PC-3 (cell line): ENCODE data around the gene PRDM4. TPM values are rescaled to one million over a fixed set of nuclear protein-coding genes. Genes with fewer than 3 reads are reported as not detected.
A peak's percentile ranks its signal among the peaks of the same experiment; 100 is the strongest.
"Not testable (repeated sequence)": the region's sequence is repeated elsewhere in the genome, so short reads cannot be mapped to it uniquely, and the experiment has no call there.

Source experiments
- ATAC-seq: fragments of 200-7000 bp; cut with Tn5 transposase; 2 replicates; pipeline ENCODE4 v1.9.1; 2020; ENCODE audit warnings: mild to moderate bottlenecking, moderate library complexity
- BruUV-seq: library from RNA; stranded (reverse); fragments of 400-500 nt; replicated peaks from 2 replicates; lab custom pipeline; 2021; lab: Mats Ljungman, UMichigan
- CTCF ChIA-PET: fragments of 300-600 bp; sonication (Branson Sonifier 250); formaldehyde crosslinking; loops from one replicate; lab custom pipeline; 2022; ENCODE audit warnings: antibody characterized with exemption; lab: Charles Lee
- POLR2A ChIA-PET: fragments of 300-600 bp; sonication (Branson Sonifier 250); formaldehyde crosslinking; loops from one replicate; lab custom pipeline; 2022; ENCODE audit warnings: antibody characterized with exemption; ENCODE audit not compliant: unreplicated experiment; lab: Charles Lee
- DNase-seq: peaks from one replicate; pipeline ENCODE4 v3.0.0-alpha.2; 2015
- H2AFZ ChIP-seq: fragments of 300-600 bp; sonication (generic); 2 replicates; pipeline ENCODE4 v1.6.0; 2016; ENCODE audit warnings: antibody characterized with exemption, low read length
- H3F3A ChIP-seq: fragments of 300-600 bp; sonication (generic); one replicate; pipeline ENCODE4 v1.6.0; 2017; ENCODE audit warnings: antibody characterized with exemption, low read length, control low read depth, mild to moderate bottlenecking; ENCODE audit not compliant: unreplicated experiment
- H3K27ac ChIP-seq: fragments of 300-600 bp; sonication (generic); 2 replicates; pipeline ENCODE4 v1.5.1; 2016; ENCODE audit warnings: mild to moderate bottlenecking, low read length
- H3K27me3 ChIP-seq: fragments of 300-600 bp; sonication (generic); 2 replicates; pipeline ENCODE4 v1.6.1; 2016; ENCODE audit warnings: low read length, mixed read lengths
- H3K36me3 ChIP-seq: fragments of 300-600 bp; sonication (generic); 2 replicates; pipeline ENCODE4 v1.6.1; 2016; ENCODE audit warnings: low read depth, mixed run types, low read length, mixed read lengths
- H3K4me1 ChIP-seq: fragments of 300-600 bp; sonication (generic); 2 replicates; pipeline ENCODE4 v1.5.1; 2016; ENCODE audit warnings: low read length; ENCODE audit not compliant: insufficient read depth
- H3K4me2 ChIP-seq: fragments of 300-600 bp; sonication (generic); 2 replicates; pipeline ENCODE4 v1.6.0; 2016; ENCODE audit warnings: low read length
- H3K4me3 ChIP-seq: fragments of 300-600 bp; sonication (generic); 2 replicates; pipeline ENCODE4 v1.5.1; 2016; ENCODE audit warnings: mild to moderate bottlenecking, low read length, mixed read lengths
- H3K79me2 ChIP-seq: fragments of 300-600 bp; sonication (generic); 2 replicates; pipeline ENCODE4 v1.6.1; 2017; ENCODE audit warnings: low read length, mixed read lengths
- H3K9ac ChIP-seq: fragments of 300-600 bp; sonication (generic); 2 replicates; pipeline ENCODE4 v1.6.0; 2016; ENCODE audit warnings: mild to moderate bottlenecking, low read length
- H3K9me2 ChIP-seq: fragments of 300-600 bp; sonication (generic); replicated peaks from 2 replicates; pipeline ENCODE4 v1.6.1; 2016; ENCODE audit warnings: mixed run types, low read length, mixed read lengths
- H3K9me3 ChIP-seq: fragments of 300-600 bp; sonication (generic); 2 replicates; pipeline ENCODE4 v1.6.1; 2016; ENCODE audit warnings: low read length, mixed read lengths
- H4K20me1 ChIP-seq: fragments of 300-600 bp; sonication (generic); 2 replicates; pipeline ENCODE4 v1.6.1; 2016; ENCODE audit warnings: low read length, mixed read lengths
- EZH2 ChIP-seq: fragments of 300-600 bp; sonication (generic); IDR thresholded peaks from one replicate; pipeline ENCODE4 v1.6.1; 2017; ENCODE audit warnings: antibody characterized with exemption, mild to moderate bottlenecking, low read length; ENCODE audit not compliant: unreplicated experiment
- EZH2phosphoT487 ChIP-seq: fragments of 300-600 bp; sonication (generic); IDR thresholded peaks from 2 replicates; pipeline ENCODE4 v1.6.1; 2018; ENCODE audit warnings: mild to moderate bottlenecking, antibody characterized with exemption, low read length, borderline replicate concordance
- intact Hi-C: fragments of 100-400 bp; cut with micrococcal nuclease; formaldehyde crosslinking; loops from 2 replicates; pipeline ENCODE4 v1.9.0; 2023
- total RNA-seq: library from RNA; depleted of rRNA; stranded (reverse); fragments of >200 nt; gene quantifications from 2 replicates; pipeline ENCODE4 v1.2.3, GENCODE V29; 2014
- TF ChIP-seq, protein P1 (sequence below): fragments of 300-600 bp; sonication (generic); conservative IDR thresholded peaks from 2 replicates; pipeline ENCODE4 v1.5.1; 2017; ENCODE audit warnings: antibody characterized with exemption, low read depth, mild to moderate bottlenecking, low read length

The PRDM4 gene
- total RNA-seq, 1 experiment from 2014 or later: 22.6 TPM

DNA sequence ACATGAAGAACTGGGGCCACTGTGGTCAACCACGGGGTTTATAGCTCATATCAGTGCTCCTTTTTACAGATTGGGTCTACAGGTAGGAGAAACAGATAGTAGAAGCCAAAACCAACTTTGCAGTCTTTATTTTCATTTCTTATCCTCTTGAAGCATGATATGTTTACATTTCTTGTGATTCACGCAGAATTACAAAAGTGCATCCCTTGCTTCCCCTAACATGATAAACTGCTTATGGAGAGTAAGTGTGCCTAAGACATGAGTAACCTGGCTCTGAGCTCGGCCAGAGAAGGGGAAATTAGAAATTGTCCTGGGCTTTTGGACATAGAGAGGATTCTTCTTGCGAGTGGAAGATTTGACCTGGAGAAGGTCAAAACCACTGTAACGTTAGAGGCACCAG, 56.9 kb downstream of the PRDM4 start:
- peaks cover 78% of the 10 kb centered on the region for H3K36me3 ChIP-seq
- CTCF ChIA-PET: no interaction called here
- no peaks in the 10 kb centered on the region for H3K79me2 ChIP-seq

DNA sequence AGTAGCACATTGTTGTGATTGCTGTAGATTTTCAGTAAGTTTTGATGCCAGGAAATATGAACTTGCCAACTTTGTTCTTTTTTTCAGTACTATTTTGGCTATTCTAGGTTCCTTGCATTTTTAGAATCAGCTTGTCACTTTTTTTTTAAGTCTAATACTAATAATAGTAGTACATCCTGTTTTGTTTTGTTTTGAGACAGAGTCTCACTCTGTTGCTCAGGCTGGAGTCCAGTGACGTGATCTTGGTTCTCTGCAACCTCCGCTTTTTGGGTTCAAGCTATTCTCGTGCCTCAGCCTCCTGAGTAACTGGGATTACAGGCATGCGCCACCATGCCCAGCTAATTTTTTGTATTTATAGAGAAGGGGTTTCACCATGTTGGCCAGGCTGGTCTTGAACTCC, 58.8 kb downstream of the PRDM4 start:
- intact Hi-C loops: no loop called here
- POLR2A ChIA-PET: no interaction called here
- no peaks in the 10 kb centered on the region for H3F3A ChIP-seq
- no peak for ATAC-seq
- no peak for DNase-seq
- no peaks in the 10 kb centered on the region for H3K79me2 ChIP-seq
- no peaks in the 10 kb centered on the region for H3K9me3 ChIP-seq
- BruUV-seq: no TSS peak
- H3K9ac ChIP-seq: no peak overlapping the region
- CTCF ChIA-PET: no interaction called here
- H3K27me3 ChIP-seq: no peaks in the 10 kb centered on the region
- no peak overlapping the region for H3K4me3 ChIP-seq
- no peaks in the 10 kb centered on the region for H3K9me2 ChIP-seq
- H2AFZ ChIP-seq: no peak overlapping the region
- no peaks in the 10 kb centered on the region for H3K4me1 ChIP-seq
- no peaks in the 10 kb centered on the region for H4K20me1 ChIP-seq
- peaks cover 82% of the 10 kb centered on the region for H3K36me3 ChIP-seq
- no peak for TF ChIP-seq EZH2
- no peak for TF ChIP-seq EZH2phosphoT487
- TF ChIP-seq, protein P1, sequence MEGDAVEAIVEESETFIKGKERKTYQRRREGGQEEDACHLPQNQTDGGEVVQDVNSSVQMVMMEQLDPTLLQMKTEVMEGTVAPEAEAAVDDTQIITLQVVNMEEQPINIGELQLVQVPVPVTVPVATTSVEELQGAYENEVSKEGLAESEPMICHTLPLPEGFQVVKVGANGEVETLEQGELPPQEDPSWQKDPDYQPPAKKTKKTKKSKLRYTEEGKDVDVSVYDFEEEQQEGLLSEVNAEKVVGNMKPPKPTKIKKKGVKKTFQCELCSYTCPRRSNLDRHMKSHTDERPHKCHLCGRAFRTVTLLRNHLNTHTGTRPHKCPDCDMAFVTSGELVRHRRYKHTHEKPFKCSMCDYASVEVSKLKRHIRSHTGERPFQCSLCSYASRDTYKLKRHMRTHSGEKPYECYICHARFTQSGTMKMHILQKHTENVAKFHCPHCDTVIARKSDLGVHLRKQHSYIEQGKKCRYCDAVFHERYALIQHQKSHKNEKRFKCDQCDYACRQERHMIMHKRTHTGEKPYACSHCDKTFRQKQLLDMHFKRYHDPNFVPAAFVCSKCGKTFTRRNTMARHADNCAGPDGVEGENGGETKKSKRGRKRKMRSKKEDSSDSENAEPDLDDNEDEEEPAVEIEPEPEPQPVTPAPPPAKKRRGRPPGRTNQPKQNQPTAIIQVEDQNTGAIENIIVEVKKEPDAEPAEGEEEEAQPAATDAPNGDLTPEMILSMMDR: no peak
- H3K4me2 ChIP-seq: no peak overlapping the region
- H3K27ac ChIP-seq: no peak overlapping the region

More for the DNA sequence above, 56.9 kb downstream of the PRDM4 start:
- Histone ChIP-seq H3K9me2 (no peaks in the 10 kb centered on the region), H3K27me3 (no peaks in the 10 kb centered on the region), H3K4me3 (no peak overlapping the region), H3K4me1 (no peaks in the 10 kb centered on the region), H3F3A (no peaks in the 10 kb centered on the region), H3K9me3 (no peaks in the 10 kb centered on the region), H2AFZ (no peak overlapping the region), H4K20me1 (0 out of 2 replicates have a peak, but pooled peaks cover 3% of the 10 kb centered on the region), H3K4me2 (no peak overlapping the region), H3K9ac (no peak overlapping the region), H3K27ac (no peak overlapping the region)
- DNase-seq (no peak), ATAC-seq (0 out of 2 replicates have a peak, but pooled peaks have one; percentile 22)
- POLR2A ChIA-PET: no interaction called here
- TF ChIP-seq EZH2 (no peak), EZH2phosphoT487 (no peak)
- TF ChIP-seq, protein P1: no peak
- BruUV-seq: no TSS peak
- intact Hi-C loops: no loop called here

GRCh38 chr12:107695772-107696171, 65.2 kb downstream of the PRDM4 start:
- BruUV-seq, H3K4me2 ChIP-seq, H3K79me2 ChIP-seq, H3K9ac ChIP-seq, H3K27ac ChIP-seq, H3F3A ChIP-seq, H2AFZ ChIP-seq, H4K20me1 ChIP-seq, H3K9me3 ChIP-seq, H3K27me3 ChIP-seq, POLR2A ChIA-PET, H3K4me1 ChIP-seq, H3K9me2 ChIP-seq, H3K4me3 ChIP-seq: not testable (repeated sequence)
- TF ChIP-seq, protein P1: peak; percentile 63
- H3K36me3 ChIP-seq: peaks cover 84% of the 10 kb centered on the region
- DNase-seq (peak; percentile 56), ATAC-seq (peak; percentile 61)
- CTCF ChIA-PET: interaction anchor here (0.6 kb wide), 1 partner anchor 163 kb away, joined by 3 read pairs; no protein-coding TSS in a partner anchor
- intact Hi-C loops: loop anchor here (1.0 to 2.0 kb wide), 2 partner anchors 49 to 190 kb away; no protein-coding TSS in a partner anchor
